ENCODE data around the gene PRR33. TPM values are rescaled to one million over a fixed set of nuclear protein-coding genes. Genes with fewer than 3 reads are reported as not detected.
A peak's percentile ranks its signal among the peaks of the same experiment; 100 is the strongest.
"Not testable (repeated sequence)": the region's sequence is repeated elsewhere in the genome, so short reads cannot be mapped to it uniquely, and the experiment has no call there.

Gene PRR33
- total RNA-seq, 1 experiment from 2014 or later: under 0.01 TPM

- DNase-seq (ENCODE audit: low read depth): peak; percentile 68
Observed at GRCh38 chr11:1877211-1878136, 14.2 kb downstream of the PRR33 start.

DNA sequence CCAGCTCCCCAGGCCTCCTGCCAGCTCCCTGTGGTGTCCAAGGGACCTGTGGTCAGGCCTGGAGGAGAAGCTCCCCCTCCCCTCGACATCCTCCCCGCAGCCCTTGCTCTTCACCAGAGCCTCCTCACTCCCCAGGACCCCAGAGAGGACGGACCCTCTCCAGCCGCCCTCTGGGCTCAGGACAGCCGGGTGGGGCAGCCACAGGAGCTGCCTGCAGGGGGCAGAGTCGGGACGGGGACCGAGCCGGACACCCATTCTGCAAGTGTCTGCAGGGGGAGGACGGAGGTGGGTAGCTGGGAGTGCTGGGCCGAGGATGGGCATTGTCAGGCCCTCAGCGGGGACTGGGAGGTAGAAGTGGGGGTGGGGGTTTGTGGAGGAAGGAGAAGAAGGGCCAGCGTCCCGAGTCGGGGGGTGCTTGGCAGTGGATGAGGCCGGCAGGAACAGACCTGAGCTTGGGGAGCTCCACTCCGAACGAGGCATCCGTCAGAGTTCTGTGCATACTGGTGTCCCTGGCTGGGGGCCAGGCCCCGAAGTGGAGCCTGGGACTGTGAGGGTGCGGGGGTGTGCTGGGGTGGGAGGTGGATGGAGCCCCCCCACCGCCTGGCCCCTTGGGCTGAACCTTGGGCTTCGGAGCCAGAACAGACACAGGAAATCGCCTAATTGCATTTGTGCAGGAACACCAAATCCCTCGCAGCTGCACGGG, 15.2 kb downstream of the PRR33 start:
- DNase-seq (ENCODE audit: low read depth): peak; percentile 90

DNA sequence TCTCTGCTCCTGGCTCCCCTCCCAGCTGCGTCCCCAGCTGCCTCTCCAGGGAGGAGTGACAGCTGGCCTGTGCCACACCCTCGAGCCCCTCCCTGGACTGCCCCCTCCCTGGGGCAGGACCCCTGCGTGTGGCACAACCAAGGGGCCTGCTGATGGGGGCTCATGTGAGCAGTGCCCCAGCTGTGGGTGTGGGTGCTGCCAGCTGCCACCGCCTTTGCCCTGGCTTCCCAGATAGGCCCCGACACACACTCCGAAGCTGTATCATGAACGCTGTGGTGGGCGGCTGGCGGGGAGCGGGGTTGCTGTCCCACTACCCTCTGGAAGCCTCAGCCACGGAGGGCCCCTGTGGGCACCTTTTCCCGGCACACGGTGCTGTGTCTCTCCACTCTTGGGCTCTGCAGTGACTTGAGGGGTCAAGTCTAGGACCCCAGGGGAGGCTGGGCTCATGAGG, 15.8 kb downstream of the PRR33 start:
- DNase-seq (ENCODE audit: low read depth): peak; percentile 43

- peak; percentile 56 for DNase-seq (ENCODE audit: low read depth)
Observed at GRCh38 chr11:1875093-1875850, 16.4 kb downstream of the PRR33 start.

GRCh38 chr11:1874441-1875092, 17.1 kb downstream of the PRR33 start:
- DNase-seq (ENCODE audit: low read depth): not testable (repeated sequence)

DNA sequence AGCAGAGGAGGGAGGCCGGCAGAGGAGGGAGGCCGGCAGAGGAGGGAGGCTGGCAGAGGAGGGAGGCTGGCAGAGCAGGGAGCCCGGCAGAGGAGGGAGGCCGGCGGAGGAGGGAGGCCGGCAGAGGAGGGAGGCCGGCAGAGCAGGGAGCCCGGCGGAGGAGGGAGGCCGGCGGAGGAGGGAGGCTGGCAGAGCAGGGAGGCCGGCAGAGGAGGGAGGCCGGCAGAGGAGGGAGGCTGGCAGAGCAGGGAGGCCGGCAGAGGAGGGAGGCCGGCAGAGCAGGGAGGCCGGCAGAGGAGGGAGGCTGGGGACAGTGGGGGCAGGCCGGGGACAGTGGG, 17.9 kb downstream of the PRR33 start:
- DNase-seq (ENCODE audit: low read depth): not testable (repeated sequence)

DNA sequence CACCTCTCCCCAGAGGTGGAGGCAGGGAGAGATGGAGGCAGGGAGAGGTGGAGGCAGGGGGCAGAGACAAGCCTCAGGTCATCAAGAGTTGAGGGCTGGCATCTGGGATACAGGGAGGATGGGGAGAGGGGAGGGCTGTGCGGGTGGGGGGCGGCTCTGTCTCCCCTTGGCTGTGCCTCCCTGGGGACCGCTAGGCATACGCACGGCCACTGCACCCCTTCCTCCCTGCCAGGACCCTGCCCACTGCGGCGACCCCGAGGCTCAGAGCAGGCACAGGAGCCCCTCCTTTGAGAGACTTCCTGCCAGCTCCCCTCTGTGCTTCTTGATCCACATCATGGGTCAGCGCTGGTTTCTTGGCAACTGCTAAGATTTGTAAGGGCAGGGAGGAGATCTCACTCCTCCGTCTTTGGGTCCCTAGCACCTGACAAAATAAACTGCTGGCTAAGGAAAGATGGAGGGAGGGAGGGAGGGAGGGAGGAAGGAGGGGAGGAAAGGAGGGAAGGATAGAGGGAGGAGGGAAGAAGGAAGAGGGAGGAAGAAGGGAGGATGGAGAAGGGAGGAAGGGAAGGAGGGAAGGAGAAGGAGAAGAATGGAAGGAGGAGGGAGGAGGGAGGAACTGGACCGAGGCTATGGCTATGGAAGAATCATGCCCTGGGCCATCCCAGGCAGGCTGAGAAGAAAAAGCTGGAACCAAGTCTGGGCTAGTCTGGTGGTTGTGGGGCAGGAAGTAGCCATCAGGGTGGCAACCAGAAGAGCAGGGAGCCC, 18.5 kb downstream of the PRR33 start:
- peak; percentile 86 for DNase-seq (ENCODE audit: low read depth)

GRCh38 chr11:1872267-1872985, 19.3 kb downstream of the PRR33 start:
- DNase-seq (ENCODE audit: low read depth): no peak

- DNase-seq (ENCODE audit: low read depth): no peak
Observed at GRCh38 chr11:1871531-1871930, 20.2 kb downstream of the PRR33 start.

DNA sequence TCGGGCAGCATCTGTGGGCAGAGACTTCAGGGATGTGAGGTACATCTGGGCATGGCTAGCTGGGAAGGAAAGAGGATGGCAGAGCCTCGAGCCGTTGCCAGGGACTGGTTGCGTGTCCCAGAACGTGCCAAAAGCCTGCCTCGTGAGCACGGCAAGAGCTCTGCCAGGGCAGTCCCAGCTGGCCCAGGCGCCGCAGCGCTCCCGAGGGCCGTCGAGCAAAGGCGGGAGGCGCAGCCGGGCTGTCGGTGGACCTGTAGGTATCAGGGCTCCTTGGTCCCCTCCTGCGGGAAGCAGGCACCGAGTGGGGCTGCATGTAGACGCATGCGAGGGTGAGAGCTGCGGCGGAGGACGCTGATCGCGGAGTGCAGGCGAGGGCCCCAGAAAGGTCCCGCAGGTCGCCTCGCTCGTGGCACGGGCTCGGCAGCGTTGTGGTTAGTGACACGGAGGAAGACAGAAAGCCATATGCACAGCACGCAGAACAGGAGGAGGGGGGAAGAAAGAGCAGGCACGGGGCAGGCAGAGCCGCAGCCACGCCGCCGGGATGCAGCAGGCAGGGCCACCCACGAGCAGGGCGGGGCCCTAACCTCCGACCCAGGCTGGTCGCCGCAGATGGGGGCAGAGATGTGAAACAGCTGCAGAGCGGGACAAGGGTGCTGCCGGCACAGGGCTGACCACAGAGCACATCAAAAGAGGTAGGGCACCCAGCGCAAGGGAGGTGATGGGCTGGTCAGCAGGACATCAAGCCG, 20.8 kb downstream of the PRR33 start:
- peak; percentile 67 for DNase-seq (ENCODE audit: low read depth)

DNA sequence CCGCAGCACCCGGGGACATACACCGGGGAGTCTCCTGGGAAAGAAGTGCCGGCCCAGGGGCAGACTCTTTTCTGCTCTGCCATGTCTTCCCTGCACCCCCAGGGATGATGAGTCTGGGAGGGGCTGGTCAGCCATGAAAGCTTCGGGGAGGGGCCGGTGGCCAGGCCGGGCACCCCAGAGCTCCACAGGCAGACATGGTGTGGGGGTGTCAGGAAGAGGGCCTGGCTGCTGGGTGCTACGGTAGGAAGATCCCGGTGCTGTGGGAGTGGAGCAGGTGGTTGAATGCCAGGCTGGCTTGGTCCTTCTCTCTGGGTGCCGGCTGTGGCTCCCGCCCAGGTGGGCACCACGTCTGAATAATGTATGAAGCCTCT, 21.4 kb downstream of the PRR33 start:
- no peak for DNase-seq (ENCODE audit: low read depth)

DNA sequence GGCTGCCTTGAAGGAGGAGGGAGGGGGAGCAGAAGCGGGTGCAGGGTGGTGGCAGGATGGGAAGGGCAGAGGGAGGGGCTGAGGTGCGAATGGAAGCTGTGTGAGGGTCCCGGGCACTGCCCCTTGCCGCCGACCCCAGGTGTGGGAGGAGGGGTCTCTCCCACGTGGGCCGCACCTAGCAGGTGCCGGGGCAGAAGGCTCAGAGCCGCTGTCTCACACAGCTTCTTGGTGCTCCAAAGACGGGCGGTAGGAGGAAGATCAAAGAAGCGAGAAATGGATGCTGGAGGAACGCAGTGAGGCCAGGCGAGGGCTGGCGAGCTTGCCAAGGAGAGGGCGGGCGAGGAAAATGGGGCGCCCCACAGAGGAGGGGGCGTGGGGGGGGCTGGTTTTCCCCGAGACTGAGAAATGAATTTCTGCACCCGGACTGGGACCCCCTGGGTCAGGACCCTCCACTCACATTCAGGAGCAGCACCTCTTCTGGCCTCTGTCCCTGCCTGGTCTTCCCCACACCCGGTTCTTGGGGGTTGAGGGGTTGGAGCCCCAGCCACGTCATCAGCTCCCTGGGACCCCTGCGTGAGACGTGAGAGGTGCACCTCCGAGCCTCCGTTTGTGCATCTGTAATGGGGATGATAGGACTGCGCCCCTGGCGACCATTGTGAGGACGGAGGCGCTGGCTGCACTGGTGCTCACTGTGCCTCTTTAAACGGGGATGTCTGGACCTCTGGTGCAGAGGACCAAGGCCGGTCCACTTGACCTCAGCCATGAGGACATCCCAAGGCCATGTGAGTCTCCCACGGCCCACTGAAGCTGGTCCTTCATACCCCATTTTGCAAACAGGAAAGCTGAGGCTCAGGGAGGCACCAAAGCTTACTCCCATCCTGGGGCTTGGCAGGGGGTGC, 22.0 kb downstream of the PRR33 start:
- DNase-seq (ENCODE audit: low read depth): peak; percentile 67

DNA sequence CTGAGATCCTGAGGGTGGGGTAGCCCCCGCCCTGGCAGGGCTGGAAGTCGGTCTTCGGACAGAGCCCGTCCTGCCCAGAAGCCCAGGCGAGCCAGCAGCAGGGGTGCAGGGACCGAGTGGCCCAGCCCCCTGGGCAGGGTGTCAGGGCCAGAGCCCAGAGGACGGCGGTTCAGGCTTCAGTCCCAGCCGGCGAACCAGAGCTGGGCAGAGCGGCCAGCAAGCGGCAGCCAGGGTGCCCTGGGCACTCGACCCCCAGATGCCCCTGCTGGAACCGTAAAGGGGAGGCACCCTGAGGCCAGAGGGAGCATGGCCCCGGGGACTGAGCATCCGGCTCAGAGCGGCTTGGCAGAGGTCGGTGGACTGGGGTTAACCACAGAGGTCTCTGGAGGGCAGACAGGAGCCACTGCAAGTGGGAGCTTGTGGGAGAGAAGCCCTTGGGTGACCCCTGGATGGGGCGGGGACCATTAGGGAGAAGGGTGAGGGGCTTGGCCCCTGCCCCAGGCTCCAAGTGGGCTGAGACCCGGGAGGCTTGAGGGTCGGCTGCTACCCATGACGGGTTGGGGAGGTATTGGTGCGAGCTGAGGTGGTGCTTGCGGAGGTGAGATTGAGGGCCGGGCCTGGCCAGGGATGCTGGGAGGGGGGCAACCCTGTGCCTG, 22.9 kb downstream of the PRR33 start:
- peak; percentile 65 for DNase-seq (ENCODE audit: low read depth)

- no peak for DNase-seq (ENCODE audit: low read depth)
Observed at GRCh38 chr11:1868056-1868635, 23.5 kb downstream of the PRR33 start.

GRCh38 chr11:1867381-1867780, 24.3 kb downstream of the PRR33 start:
- no peak for DNase-seq (ENCODE audit: low read depth)

DNA sequence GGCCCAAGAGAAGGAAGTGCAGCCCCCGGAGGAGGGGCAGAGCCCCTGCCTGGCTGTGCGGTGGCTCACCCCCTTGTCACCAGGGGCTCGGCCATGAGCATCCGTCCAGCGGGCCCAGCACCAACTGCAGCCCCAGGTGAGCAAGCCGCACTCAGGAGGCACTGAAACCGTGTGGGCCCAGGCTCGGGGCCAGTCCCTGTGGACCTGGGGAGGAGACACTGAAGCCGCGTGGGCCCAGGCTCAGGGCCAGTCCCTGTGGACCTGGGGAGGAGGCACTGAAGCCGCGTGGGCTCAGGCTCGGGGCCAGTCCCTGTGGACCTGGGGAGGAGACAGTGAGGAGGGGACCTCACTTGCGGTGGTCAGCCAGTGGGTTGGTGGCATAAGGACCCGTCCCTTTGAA, 24.9 kb downstream of the PRR33 start:
- DNase-seq (ENCODE audit: low read depth): no peak

DNA sequence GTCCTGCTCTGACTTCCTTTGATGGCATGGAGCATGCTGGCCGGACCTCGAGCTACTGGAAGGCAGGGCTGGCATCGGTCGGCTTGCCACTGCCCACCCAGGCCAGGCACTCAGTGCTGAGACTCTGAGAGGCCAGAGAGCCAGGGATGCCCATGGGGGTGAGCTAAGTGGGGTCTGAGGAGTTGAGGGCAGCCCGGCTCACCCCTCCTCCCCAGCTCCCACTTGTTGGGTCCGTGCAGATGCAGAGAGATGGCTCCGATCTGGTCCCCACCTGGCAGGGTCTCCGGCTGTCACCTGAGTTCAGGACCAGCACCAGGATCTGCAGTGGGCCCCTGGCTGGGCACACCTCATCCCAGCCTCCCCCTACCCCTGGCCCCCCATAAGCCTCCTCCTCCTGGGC, 25.5 kb downstream of the PRR33 start:
- no peak for DNase-seq (ENCODE audit: low read depth)
